Smooth muscle cell (in vitro differentiated cells): ENCODE measurements around the gene IDH3B. TPM values are rescaled to one million over a fixed set of nuclear protein-coding genes. Genes with fewer than 3 reads are reported as not detected.

Experiments
- DNase-seq: peaks from one replicate; lab custom pipeline; 2025; ENCODE audit not compliant: unreplicated experiment; lab: John Stamatoyannopoulos, UW
- H2AFZ ChIP-seq: fragments of 200-600 bp; sonication (generic); 2 replicates; pipeline ENCODE4 v1.6.0; 2016; ENCODE audit warnings: antibody characterized with exemption, low read depth, mild to moderate bottlenecking
- H3F3A ChIP-seq: fragments of 200-600 bp; sonication (generic); 2 replicates; pipeline ENCODE4 v1.6.0; 2017; ENCODE audit warnings: antibody characterized with exemption, low read depth
- H3K27ac ChIP-seq: fragments of 200-600 bp; sonication (generic); 2 replicates; pipeline ENCODE4 v1.5.1; 2016; ENCODE audit warnings: low read depth, mild to moderate bottlenecking
- H3K27me3 ChIP-seq: fragments of 200-600 bp; sonication (generic); 2 replicates; pipeline ENCODE4 v1.6.1; 2016; ENCODE audit warnings: low read depth, mild to moderate bottlenecking
- H3K36me3 ChIP-seq: fragments of 200-600 bp; sonication (generic); 2 replicates; pipeline ENCODE4 v1.5.1; 2016; ENCODE audit warnings: low read depth
- H3K4me1 ChIP-seq: fragments of 200-600 bp; sonication (generic); 2 replicates; pipeline ENCODE4 v1.5.1; 2016; ENCODE audit warnings: low read depth
- H3K4me2 ChIP-seq: fragments of 200-600 bp; sonication (generic); 2 replicates; pipeline ENCODE4 v1.6.0; 2016; ENCODE audit warnings: mild to moderate bottlenecking
- H3K4me3 ChIP-seq: fragments of 200-600 bp; sonication (generic); 2 replicates; pipeline ENCODE4 v1.5.1; 2016; ENCODE audit warnings: mild to moderate bottlenecking
- H3K79me2 ChIP-seq: fragments of 200-600 bp; sonication (generic); 2 replicates; pipeline ENCODE4 v1.6.0; 2016; ENCODE audit warnings: low read depth, mild to moderate bottlenecking
- H3K9ac ChIP-seq: fragments of 200-600 bp; sonication (generic); 2 replicates; pipeline ENCODE4 v1.6.0; 2016; ENCODE audit warnings: low read depth
- H3K9me3 ChIP-seq: fragments of 200-600 bp; sonication (generic); replicated peaks from 2 replicates; pipeline ENCODE4 v1.5.1; 2016; ENCODE audit warnings: low read depth
- H4K20me1 ChIP-seq: fragments of 200-600 bp; sonication (generic); 2 replicates; pipeline ENCODE4 v1.6.0; 2016; ENCODE audit warnings: low read depth
- CTCF ChIP-seq: fragments of 200-600 bp; sonication (generic); IDR thresholded peaks from 2 replicates; pipeline ENCODE4 v1.5.1; 2017; ENCODE audit warnings: borderline replicate concordance, mild to moderate bottlenecking, antibody characterized with exemption; ENCODE audit not compliant: insufficient read depth, poor library complexity, severe bottlenecking
- WGBS: methylation state at CpG from one replicate; pipeline ENCODE4 v1.1.7; 2016; ENCODE audit warnings: low lambda C conversion rate; 5-methylcytosine and 5-hydroxymethylcytosine counted together
- polyA plus RNA-seq: library from polyadenylated mRNA; unstranded; fragments of >200 nt; fragmentation: Nextera tagmentation; extraction: Ambion mirVana; gene quantifications from 2 replicates; pipeline ENCODE4 v1.2.1, GENCODE V29; 2016
- total RNA-seq: library from RNA; depleted of rRNA; stranded (reverse); fragments of >200 nt; gene quantifications from 2 replicates; pipeline ENCODE4 v1.2.3, GENCODE V29; 2014

The IDH3B gene
- total and polyA plus RNA-seq, 2 experiments from 2014 or later, result 64.2 to 89.6 TPM

- Histone ChIP-seq H3K9ac (no peak overlapping the region), H3K79me2 (peaks cover 35% of the 10 kb centered on the region), H4K20me1 (peaks cover 30% of the 10 kb centered on the region), H3F3A (peaks cover 33% of the 10 kb centered on the region), H3K4me3 (no peak overlapping the region), H3K27me3 (no peaks in the 10 kb centered on the region), H3K9me3 (no peaks in the 10 kb centered on the region), H3K27ac (no peak overlapping the region), H3K36me3 (no peaks in the 10 kb centered on the region), H2AFZ (no peak overlapping the region), H3K4me2 (peak overlapping the region; percentile 88), H3K4me1 (peaks cover 17% of the 10 kb centered on the region)
- no peak for DNase-seq
- WGBS, result 92% methylated on average over 3 of the region's 3 CpGs
- TF ChIP-seq CTCF, result no peak
Observed at GRCh38 chr20:2654831-2655230, 9.2 kb downstream of the IDH3B start.

- H3K9me3 ChIP-seq, result no peaks in the 10 kb centered on the region
- no peak overlapping the region for H2AFZ ChIP-seq
- H3K27ac ChIP-seq, result no peak overlapping the region
- H3F3A ChIP-seq, result peaks cover 33% of the 10 kb centered on the region
- peaks cover 35% of the 10 kb centered on the region for H3K79me2 ChIP-seq
- H3K4me2 ChIP-seq, result peak overlapping the region; percentile 88
- peak overlapping the region; percentile 93 for H3K4me3 ChIP-seq
- H3K27me3 ChIP-seq, result no peaks in the 10 kb centered on the region
- peak overlapping the region; percentile 76 for H3K9ac ChIP-seq
- H4K20me1 ChIP-seq, result peaks cover 30% of the 10 kb centered on the region
- WGBS, result 88% methylated on average over 9 of the region's 9 CpGs
- H3K36me3 ChIP-seq, result no peaks in the 10 kb centered on the region
- DNase-seq, result no peak
- TF ChIP-seq CTCF, result no peak
- peaks cover 17% of the 10 kb centered on the region for H3K4me1 ChIP-seq
Observed at GRCh38 chr20:2654384-2654822, 9.6 kb downstream of the IDH3B start.

- Histone ChIP-seq H3K79me2 (peaks cover 35% of the 10 kb centered on the region), H3K4me1 (peaks cover 17% of the 10 kb centered on the region), H3K27ac (peak overlapping the region; percentile 14), H3K4me3 (peak overlapping the region; percentile 93), H4K20me1 (peaks cover 30% of the 10 kb centered on the region), H3F3A (peaks cover 29% of the 10 kb centered on the region), H3K36me3 (no peaks in the 10 kb centered on the region), H3K9ac (peak overlapping the region; percentile 76), H3K27me3 (no peaks in the 10 kb centered on the region), H3K9me3 (no peaks in the 10 kb centered on the region), H2AFZ (no peak overlapping the region), H3K4me2 (peak overlapping the region; percentile 88)
- no peak for TF ChIP-seq CTCF
- WGBS, result 40% methylated on average over 24 of the region's 24 CpGs
- no peak for DNase-seq
Observed at GRCh38 chr20:2653556-2654383, 10.2 kb downstream of the IDH3B start.
